Hematopoietic multipotent progenitor cell treated with erythropoietin and hydrocortisone succinate and interleukin-3 and kit ligand, for 15 days (in vitro differentiated cells): Measurements from ENCODE around the gene TMEM11.
"Not testable (repeated sequence)": the region's sequence is repeated elsewhere in the genome, so short reads cannot be mapped to it uniquely, and the experiment has no call there.

Source experiments
- DNase-seq: peaks from one replicate; pipeline ENCODE4 v3.0.0-alpha.2; 2015; ENCODE audit warnings: low spot score

Gene TMEM11

DNA sequence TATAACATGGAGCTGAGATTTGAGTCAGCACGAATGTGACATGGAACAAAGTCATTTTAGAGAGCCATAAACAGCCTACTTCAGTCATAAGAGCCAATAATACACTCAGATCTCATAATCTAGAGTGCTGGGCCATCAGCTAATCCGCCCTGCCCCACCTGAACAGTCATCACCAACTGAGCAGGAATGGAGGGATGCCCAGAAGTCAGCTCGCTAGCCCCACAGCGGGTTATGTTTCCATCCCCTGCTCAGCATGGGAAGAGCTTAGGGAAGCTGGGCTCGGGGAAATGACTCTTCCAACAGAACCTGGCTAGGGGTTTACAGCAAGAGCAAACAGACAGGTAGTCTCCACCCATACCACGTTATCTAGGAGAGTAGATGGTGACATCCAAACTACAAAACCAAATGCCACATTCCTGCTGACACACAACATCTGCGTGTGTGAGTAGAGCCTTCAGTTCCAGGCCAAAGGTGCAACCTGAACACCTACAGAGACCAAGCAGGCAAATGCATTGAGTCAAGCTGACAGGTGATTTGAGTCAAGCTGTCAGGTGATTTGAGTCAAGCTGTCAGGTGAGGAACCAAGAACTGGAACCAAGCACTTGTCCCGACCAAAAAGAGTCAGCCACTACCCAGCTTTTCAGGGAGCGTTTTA lies 2.0 kb downstream of the TMEM11 start:
- DNase-seq, result no peak

DNA sequence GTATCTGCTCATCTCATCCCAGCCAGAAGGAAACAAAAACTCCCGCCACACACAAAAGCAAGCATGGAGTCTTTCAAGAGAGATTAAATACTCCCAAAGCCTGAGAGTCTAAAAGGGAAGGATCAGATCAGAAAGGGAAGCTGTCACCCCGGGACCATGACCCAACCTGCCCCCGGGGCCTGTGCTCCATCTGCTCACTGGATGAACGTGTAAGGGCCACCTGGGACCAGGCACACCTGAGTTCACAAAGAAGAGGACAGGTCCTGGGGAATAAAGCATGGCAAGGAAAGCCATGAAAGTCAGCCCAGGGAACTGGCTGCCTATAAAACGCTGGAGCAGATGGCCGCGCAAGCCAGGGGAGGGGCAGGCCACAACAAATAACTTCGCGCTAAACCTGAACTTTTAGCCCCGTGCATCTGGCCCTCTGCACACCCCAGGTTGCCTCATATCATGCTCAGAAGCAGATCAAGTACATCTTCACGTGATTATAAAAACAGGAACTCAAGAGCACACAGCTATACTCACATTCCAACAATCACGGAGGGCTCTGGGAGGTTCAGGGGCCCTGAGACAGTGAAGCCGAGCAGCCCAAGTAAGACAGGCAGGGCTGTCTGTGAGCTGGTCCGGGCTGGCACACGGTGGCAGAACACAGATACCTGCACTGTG lies 3.4 kb downstream of the TMEM11 start:
- no peak for DNase-seq

DNA sequence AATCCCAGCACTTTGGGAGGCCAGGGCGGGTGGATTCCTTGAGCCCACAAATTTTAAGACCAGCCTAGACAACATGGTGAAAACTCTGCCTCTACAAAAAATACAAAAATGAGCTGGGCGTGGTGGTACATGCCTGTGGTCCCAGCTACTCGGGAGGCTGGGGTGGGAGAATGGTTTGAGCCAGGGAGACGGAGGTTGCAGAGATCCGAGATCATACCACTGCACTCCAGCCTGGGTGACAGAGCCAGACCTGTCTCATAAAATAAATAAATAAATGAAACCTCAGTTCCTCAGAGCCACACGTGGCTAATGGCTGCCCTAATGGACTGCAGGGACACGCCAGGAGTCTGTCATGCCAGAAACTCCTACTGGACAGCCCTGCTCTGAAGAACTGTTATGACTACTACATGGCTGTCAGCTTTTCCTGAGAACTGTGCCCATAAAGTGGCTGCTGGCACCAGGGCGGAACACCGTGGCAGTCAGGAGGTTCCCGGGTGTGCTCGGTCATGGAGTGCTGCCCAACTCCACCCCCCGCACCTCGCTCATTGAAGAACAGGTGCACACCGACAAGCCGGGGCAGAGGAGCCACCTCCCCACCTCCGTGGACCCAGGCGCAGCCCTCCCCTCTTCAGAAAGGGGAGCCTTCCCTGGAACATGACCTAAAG lies 4.3 kb downstream of the TMEM11 start:
- no peak for DNase-seq

DNA sequence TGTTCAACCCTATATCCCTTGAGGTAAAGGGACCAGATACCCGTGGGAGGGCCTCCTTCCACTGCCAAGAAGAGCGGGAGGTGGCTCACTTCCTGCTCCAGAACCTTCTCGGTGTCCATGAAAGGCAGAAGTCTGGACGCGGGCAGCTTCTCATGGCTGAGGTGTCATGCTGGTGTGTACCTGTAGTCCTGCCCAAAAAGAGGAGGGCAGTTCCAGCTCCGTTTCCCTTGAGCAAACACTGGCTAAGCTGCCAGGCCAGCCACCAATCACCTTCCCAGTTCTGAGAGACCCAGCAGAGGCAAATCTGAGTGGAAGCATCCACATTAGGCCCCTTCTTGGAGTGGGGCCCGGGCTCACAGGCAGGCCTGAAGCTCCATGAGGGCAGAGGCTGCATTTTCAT lies 5.6 kb downstream of the TMEM11 start:
- no peak for DNase-seq

DNA sequence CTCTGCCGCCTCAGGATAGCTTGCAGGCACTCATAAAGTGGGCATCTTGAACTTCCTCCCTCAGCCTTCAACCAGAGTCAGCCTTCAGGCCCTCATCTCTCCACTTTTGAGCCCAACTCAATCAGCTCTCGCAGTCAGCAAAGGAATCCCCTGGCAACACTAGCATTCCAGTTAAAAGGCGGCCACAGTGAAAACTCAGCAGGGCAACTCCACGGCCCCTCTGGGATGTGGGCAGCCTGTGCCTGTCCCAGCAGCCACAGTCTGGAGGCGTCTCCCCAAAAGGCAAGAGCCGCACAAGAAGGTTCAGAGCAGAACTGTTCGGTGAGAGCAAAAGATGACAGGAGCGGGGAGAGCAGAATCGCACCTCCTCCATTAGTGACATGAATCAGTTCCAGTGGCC lies 9.0 kb downstream of the TMEM11 start:
- DNase-seq, result no peak

DNA sequence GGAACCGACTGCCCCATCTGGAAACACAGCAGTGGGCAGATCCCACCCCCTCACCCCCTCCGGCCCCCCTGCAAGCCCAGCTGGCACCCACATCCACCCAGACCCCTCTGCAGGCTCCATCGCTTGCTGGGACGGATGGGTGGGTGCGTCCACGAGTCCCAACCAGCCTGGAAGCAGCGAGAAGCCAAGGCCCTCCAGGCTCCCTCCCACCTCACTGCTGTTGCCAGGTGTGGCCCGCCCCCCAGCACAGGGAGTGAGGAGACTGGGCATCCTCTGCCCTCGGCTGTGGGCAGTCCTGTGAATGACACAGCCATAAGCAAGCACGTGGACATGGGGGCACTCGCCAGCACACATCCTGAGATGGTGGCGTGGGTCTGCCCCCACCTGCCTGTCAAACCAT lies 11.4 kb downstream of the TMEM11 start:
- no peak for DNase-seq

DNA sequence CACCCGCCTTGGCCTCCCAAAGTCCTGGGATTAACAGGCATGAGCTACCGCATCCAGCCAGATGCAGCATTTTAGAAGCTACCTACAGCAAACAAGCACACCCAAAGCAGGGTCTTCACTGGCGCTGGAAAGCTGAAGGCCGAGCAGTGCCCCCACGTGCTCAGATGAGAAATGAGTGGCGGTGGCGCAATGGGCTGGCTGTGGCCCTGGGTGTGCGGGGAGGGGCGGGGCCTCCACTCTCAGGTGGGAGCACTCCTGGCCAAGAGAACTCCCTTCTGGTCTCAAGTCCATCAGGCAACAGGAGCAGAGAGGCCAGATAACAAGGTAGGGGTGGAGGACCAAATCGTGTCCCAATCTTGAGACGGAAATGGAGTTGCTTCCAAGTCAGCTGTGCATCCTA lies 12.1 kb downstream of the TMEM11 start:
- DNase-seq, result no peak

DNA sequence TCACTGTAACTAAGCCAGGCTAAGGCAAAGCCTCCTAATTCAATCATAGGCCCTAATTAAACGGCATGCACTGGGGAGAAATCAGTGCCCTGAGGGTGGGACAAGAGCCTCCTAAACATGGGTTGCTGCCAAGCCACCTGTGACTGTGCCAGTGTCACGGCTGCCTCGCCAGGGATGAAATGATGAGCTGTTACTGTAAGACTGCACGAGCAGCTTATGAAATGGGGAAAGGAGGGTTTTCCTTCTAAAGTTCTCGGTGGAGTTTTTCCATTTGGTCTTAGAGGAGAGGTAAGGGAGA lies 12.7 kb downstream of the TMEM11 start:
- no peak for DNase-seq

DNA sequence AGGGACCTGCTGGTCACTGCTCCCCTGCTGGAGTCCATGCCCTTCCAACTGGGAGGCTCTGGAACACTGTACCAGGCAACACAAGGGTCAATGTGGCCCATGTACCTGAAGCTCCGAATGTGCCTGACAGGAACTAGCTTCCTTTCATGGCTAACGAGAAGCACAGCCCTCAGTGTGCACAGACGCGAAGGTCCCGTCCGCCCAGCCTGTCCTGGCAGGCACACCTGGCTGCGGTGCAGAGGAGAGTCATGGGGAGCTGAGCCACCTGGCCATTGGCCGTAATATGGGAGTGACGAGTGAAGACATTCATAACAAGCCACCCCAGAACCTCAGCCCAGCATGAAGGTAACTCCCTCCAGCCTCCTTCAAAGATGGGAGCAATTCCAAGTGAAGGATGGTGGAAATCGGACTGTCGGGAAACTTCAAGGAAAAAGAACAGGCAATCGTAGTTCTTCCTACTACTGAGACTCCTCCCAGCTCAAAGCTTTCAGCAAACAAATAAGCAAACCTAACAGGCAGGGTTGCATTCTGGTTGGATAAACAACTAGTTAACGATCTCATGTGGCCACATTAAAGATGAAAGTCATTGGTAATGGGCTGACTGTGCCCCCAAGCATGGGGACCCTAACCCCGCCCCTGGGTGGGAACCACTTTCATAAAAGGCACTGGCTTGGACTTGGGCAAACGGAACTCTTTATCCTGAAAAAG lies 13.2 kb downstream of the TMEM11 start:
- no peak for DNase-seq

DNA sequence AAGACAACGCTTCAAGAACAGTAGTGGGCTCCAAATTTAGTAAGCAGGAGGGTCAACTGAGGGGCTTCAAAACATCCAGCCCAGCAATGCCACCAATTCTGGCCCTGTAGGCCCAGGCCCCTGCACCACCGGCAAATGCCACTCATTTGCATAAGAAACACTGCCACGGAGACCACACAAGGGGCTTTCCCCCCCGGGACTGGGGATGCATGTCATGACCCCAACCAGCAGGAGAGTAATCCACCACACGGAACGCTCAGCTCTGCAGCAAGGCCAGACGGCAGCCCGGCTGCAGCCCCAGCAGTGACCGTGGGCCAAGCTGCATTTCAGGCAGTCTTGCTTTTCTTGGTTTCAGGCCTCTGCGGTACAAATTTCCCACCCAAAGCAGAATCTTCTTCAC lies 14.1 kb downstream of the TMEM11 start:
- no peak for DNase-seq

DNA sequence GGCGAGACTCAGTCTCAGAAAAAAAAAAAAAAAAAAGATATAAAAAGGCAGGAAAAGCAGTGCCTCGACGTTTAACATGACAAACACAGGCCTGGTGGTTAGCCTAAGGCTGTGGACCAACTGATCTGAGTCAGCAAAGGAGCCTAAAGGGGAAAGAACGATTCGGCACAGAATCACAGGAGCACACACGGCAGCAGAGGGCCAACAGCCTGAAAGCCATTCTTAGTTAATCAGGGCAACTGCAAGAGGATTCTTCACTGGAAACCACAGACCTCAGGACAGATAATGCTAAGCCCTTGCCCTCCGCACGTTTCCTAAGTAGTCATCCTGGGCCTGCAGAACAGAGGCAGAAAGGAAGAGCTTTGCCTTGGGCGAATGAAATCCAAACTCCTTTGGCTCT lies 14.7 kb downstream of the TMEM11 start:
- no peak for DNase-seq

DNA sequence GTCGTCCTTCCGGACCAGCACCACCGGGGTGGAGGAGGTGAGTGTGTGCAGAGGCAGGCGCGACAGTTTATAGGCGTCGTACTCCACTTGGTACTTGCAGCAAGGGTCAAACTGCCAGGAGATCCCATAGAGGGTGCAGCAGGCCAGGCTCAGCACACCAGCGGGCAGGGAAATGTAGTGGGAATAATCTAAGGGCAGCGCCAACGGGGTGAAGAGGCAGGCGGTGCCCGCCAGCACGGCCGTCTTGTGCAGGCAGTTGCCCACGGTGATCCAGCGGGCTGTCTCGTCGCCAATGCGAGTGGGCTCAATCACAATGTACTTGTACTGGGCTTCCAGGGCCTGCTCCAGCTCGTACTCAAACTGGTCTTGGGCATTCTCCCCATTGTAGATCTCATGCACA lies 15.6 kb downstream of the TMEM11 start:
- DNase-seq, result no peak

DNA sequence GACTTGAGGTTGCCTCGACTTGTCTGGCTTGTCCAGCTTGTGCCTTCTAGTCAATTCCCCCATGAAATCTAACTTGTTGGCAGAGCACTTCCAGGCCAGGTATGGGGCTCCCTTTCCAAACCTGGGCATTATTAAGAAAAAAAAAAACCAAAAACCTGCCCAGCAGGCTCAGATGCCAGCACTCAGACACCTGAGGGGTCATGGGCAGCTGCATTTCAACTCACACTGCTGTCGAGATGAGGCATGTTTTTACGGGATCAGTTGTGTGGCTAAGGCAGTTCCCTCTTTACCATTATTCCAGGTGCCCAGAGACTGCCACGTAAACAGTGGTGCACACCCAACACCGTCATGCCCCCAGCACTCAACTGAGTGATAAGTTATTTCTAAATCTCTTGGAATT lies 17.8 kb downstream of the TMEM11 start:
- DNase-seq, result no peak

DNA sequence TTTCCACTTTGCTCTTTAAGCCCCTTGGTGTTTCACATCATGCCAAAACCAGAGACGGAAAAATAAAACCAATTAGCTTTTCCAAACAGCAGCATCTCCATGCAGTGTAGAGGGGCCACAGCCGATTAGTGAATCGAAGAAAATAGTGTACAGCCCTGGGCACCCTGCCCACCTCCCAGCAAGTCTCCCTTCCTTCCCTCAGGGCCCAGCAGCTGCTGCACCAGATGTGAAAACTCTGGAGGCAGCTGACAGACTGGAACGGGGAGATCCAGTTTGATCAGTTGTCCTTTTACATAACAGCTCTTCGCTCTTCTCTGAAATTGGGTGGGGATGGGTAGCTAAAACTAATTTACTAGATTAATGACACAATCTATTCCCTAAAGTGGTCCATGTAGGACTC lies 19.3 kb downstream of the TMEM11 start:
- DNase-seq, result no peak

DNA sequence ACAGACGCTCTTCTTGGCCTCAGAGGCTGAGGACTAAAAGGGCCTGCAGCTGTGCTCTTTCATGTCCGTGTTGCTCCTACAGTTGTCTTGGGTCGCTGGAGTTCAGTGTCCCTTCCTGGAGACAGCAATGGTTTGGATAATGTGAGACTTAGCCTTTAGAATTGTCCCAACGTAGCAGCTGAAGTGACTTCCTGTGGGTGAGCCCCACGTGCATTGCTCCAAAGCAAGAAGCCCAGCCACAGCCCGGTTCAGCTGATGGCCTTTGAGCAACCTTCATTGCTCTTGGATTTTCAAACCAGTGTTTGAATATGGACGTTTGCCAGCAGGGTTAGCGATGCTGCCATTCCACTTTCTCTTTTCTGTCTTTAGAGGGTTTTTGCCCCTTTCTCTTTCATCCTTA lies 19.7 kb downstream of the TMEM11 start:
- DNase-seq, result no peak

DNA sequence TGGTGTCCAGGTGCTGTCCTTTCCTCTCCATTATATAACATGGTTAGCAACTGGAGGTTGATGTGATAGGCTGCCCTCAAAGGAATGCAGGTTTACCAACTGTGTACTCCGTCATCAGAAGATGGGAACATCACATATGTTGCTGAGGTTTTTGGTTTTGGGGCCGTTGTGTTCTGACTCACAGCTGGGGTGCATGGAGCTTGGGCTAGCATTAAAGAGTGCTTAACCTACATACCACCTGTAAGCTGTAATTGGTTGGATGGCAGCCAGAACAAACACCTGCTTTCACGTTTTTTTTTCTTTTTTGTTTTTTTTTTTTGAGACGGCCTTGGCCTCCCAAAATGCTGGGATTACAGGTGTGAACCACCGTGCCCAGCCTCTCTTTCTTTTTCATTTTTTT lies 20.9 kb downstream of the TMEM11 start:
- DNase-seq, result no peak

DNA sequence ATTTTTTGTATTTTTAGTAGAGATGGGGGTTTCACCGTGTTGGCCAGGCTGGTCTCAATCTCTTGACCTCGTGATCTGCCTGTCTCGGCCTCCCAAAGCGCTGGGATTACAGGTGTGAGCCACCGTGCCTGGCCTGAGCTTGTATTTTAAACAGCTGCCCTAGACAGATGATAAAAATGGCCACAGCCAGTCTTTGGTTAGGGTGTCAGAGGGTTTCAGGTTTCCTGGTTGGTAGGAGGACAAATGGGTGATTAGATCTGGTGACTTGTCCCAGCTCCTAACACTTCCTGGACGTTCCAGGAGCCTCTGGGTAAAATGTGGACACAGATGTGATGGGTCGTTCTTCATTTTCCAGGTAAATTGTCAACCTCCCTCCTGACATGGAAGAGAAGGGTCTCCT lies 21.5 kb downstream of the TMEM11 start:
- DNase-seq, result not testable (repeated sequence)

DNA sequence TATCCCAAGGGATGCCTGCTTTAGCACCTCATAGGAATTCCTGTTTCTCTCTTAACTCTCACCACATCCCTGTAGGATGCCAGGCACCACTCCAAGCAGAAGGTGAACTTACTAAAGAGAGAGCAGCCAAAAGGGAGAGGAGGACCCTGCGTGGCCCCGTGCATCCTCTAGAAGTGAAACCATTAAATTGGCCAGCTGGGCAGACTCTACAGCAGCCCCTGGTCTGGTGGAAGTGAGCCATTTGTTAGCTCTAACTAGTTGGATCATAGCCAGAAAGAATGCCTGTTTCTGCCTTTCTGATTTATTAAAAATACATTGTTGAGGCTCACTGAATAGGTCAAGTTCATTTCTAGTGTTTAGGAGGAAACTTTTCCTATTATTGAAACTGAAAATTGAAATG lies 22.3 kb downstream of the TMEM11 start:
- no peak for DNase-seq

DNA sequence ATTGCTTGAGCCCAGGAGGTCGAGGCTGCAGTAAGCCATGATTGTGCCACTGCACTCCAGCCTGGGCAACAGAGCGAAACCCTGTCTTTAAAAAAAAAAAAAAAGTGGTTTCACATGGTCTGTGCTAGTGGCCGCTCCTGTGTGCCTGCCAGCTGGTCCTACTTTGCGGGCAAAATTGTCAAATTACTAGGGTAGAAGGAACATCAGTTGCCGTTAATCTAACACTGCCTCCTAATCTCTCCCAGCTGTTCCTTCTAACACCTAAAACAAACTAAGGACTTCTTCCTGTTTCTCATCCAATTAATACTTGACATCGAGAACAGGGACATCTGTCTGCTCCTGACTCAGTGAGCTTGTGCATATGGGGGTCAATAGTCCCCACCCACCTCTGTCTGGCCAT lies 23.9 kb downstream of the TMEM11 start:
- DNase-seq, result no peak

DNA sequence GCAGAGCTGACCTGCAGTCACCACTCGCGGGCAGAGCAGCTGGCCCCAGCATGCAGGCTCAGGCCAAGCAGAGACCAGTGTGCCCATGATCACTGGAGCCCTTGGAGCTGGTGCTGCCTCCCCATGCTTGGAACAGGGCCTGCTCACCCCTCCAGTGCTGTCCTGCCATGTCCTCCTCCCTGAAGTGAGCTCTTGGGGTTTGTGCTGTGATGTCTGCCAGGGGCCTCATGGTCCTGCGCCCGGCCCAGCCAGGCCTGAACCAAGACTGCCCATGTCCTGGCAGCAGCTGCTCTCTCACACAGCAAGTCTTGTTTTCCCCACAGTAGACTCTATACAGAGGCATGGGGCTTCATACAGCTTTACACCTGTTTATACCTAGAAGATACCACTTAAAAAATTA lies 24.6 kb downstream of the TMEM11 start:
- DNase-seq, result no peak

DNA sequence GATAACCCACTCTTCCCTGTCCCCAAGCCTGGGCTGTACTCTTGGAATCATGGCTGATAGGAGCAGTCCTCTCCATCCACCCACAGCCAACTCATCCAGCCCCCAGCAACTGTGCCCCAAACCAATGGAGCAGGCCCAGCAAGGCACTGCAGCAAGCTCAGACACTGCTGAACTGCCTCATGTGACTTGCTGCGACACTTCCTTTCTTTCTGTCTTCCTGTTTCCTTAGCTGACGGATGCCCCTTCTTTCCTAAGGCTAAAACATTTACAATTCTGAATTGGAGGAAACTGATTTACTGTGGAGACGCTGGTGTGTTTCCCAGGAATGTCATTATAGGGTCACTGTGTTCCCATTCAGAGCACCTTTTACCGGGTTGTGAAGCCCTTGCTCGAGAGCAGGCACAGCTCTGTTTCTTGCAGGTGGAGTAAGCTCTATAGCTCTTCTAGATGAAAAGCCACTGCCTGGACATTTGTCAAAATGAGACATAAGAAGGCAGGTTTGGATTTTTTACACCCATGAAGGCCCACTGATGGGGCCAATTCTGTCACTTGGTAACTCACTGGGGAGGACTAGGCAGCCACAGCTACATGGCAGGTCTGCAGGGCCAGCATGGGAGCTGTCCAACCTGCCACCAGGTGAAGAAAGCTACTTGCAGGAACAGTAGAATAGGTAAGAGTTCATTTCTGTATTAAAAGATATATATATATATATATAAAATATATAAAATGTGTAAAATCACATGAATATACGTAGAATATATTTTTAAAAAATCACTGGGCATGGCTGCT lies 27.4 kb downstream of the TMEM11 start:
- DNase-seq, result no peak

DNA sequence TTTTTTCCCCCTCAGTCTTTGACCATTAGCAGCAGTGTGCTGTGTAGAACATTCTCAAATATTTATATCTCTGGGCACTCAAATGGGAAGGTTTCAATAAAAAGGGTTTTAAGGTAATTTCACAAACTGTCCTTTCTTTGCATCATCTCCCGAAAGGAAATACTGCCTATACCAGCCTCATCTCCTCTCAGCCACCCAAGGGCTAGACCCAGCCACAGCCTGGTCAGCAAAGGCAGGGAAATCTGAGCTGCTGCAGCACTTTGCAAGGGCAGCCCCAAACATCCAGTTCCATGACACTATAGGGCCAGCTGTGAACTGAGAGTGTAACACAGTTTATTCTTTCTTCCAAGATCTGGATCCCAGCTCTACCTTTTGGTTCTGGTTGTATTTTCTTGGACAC lies 28.9 kb downstream of the TMEM11 start:
- DNase-seq, result no peak

DNA sequence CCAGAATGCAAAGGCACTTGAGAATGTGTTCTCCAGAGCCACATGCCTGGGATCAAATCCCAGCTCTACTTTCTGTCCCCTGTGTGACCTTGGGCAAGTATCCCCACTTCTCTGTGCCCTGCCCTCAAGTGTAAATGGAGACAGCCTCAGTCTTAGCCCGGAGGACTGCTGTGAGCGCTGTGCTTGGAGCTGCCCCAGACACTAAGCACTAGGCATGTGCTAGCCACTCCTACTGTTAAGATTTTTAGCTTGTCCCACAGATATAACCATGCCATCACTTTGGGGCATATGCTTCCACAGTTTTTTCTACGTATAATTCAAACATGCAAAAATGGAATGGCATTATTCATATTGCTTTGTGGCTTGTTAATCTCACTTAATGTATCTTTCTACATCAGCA lies 29.4 kb downstream of the TMEM11 start:
- no peak for DNase-seq
